ENCODE data around the gene CARD19.

CARD19 gene

DNA sequence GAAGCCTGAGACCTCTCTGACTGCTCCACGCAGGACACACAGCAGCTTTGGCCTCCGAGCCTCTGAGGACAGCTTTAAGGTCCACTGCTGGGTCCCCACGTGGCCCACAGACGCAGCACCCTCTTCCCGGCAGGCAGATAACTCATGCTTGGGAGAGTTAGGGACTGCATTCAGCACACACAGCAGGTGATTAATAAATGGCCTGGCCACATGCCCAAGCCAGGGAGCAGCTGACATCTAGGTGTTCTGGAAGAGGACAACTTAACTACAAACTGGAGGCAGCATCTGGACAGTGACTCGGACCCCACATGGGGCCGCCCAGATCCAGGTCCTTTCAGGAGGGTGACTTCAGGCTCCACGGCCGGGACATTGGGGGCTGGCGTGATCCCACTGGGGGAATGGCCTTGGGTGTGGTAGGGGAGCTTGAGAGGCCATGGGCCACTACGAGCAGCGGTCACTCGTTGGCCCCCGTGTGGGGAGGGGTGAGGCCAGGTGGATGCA, 26.8 kb downstream of the CARD19 start:
- peak; percentile 28 for DNase-seq

DNA sequence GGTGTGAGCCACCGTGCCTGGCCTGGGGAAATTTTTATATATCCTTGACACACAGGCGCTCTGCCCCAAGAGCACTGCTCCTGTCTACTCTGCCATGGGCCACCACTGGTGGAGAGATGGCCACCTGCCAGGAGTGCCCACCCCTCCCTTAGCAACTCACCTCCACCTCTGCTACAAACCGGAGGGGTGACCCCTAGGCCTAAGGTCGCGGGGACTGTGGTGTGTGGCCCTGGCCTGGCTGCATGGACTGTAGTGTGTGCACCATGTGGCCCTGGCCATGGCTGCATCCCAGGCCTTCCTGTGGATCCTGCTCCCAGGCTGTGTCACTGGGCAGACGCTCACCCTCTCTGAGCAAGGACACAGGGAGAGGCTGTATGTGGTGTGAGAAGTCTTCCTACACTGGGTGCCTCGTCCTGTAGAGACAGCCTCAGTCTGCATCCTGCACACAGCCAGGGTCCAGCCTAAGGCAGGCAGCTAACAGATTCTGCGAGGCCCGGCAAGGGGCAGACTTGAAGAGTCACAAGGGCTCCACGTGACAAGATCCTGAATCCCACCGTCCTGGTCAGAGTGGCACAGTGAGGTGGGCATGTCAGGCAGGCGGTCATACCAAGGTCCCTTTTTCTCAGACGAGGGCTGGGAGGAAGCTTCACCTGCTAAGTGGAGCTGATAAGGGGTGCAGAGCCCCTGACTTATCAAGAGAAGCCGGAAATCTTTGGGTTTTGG, 27.7 kb downstream of the CARD19 start:
- no peak for DNase-seq

DNA sequence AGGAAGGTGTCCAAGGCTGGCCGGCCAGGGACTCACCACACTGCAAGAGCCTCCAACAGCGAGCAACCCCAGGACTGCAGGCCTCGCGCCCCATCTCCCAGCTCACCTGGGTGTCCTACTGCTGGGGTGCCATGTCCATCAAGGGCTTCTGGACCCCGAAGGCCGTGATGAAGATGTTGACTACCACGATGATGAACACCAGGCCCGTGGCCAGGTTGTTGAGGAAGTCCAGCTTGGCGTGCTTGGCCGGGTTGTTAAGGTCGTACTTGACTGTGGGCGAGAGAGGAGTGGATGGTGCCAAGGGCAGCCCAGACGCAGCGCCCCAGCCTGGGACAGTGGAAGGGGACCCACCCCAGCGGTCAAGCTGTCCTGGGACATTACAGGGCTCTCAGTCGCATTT, 28.8 kb downstream of the CARD19 start:
- DNase-seq: no peak

DNA sequence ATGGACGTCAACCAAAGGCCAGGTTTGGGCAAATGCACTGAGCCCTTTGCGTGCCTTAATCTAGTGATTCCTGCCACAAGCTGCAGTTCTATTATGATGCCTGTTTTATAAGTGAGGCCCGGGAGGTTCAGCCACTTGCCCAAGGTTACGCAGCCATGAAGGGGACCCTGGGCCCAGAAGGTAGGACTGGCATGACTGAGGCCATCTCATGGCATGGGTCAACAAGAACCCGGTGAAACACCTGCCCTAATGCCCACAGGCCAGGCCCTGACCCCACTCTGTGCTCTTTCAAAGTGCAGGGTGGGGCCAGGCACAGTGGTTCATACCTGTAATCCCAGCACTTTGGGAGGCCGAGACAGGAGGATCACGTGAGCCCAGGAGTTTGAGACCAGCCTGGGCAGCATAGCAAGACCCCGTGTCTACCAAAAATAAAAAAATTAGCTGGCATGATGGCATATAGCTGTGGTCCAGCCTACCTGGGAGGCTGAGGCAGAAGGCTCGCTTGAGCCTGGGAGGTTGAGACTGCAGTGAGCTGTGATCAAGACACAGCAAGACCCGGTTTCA, 29.4 kb downstream of the CARD19 start:
- DNase-seq: no peak

DNA sequence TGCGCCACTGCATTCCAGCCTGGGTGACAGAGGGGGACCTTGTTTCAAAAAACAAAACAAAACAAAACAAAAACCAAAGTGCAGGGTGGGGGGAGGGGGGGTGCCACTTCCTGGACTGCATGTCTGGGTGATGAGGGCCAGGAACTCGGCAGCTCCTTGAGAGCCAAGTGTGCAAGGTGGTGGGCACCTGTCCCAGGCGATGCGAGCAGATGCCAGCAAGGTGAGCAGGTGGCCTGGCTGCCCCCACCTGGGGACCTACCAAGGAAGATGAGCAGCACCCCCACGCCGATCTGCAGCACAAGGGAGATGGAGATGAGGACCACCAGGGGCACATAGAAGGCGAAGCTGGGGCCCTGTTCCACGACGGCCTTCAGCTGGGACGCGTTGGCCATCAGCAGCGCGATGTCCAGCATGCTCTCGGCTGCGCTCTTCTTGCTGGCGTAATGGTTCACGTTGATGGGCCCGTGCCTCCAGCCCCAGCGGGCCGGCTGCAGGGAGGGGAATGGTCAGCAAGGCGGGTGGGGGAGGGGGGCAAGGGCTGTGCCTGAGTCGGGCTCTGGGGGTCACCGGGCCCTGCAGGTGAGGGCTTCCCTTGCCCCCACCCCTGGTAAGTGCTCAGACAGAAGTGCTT, 30.2 kb downstream of the CARD19 start:
- no peak for DNase-seq

DNA sequence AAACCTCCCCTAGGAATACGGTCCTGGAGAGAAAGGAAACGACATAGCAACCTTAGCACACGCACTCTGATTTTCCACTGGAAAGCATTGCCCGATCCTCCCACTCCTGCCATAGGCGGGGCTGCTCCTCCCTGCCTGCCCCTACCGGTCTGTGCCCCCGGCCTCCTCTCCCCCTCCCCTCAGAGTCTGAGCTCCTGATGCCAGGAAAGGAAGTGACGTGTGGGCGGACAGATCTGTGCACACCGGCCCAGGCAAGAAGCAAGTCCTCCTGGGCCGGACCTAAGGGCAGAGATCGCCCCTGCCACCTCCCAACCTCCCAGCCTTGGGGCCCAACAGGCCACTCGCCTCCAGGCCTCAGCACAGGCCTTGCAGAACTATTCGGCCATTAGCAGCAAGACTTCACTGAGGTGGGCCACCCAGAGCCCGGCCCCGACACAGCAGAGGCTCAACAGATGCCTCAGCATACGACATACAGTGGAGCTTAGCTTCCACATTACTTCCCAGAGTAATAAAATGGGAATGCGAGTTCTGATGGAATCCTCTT, 30.9 kb downstream of the CARD19 start:
- DNase-seq: no peak

DNA sequence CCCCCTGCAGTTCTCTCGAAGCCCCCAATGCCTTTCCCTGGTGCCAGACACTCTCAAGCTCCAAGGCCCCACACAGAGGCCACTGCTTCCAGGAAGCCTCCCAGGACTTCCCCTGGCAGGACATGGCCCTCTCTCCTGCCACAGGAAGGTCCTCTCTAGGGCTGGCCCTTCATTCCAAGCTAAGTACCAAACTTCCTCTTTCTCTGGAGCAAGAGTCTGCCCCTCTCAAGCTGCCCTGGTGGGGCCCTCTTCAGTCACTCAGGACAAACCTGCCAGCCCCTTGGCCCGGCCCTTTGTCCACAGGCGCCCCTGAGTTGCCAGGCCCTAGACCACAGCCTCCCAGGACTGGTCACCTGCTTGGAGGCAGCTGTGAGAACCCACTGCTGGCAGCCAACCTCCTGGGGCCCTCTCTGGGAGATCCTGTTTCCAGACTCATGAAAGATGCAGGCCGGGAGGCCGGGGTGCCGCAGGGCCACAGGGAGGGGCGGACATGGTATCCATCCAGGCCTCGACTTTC, 31.4 kb downstream of the CARD19 start:
- DNase-seq: no peak

DNA sequence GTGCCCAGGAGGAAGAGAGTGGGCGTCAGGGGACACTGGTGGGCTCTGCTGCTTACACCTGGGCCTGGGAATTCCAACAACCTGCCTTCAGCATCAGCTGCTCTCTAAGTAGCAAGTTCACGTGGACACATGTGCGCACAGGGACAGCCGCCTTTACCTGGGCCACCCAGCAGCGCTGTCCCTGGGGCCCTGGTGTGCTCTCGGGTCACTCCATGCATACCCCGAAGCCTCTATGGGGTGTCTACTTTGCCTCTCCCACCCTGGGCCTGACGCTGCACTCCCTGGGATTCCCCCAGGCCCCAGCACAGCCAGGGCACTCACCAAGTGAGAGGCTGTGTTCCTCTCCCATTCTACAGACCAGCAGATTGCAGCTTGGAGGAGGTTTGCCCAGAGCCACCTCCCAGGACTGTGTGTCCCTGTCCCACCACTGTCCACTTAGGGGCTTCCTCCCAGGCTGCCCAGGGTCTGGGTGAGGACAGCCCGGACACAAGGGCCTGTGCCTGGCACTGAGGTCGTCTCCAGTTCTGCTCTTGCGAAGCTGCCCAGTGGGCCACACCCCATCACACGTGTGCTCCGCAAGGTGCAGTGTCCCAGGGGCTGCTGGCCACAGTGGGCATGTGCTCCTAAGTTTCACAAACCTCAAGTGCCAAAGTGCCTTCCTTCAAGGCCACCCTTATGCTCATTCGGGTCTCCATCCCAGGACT, 32.1 kb downstream of the CARD19 start:
- DNase-seq: no peak

DNA sequence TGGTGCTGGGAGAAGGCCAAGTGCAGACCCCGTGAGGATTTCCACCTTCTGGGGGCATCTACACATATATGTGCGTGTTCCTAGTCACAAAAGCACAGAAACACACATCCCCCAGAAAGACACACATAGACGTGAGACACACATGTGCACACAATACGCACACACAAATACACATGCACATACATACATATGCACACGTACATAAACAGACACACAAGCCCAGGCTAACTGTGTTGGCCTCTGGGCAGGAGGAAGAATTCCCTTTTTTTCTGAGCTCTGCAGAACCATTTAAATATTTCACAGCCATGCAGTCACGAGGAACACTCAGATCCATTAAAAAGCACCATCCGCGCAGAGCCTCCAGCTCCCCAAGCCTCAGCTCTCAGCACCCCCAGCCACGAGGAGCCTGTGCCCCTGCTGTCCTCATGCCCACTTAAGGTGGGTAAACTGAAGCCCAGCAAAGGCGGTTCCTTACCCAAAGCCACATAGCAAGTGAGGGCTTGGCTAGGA, 32.8 kb downstream of the CARD19 start:
- no peak for DNase-seq

DNA sequence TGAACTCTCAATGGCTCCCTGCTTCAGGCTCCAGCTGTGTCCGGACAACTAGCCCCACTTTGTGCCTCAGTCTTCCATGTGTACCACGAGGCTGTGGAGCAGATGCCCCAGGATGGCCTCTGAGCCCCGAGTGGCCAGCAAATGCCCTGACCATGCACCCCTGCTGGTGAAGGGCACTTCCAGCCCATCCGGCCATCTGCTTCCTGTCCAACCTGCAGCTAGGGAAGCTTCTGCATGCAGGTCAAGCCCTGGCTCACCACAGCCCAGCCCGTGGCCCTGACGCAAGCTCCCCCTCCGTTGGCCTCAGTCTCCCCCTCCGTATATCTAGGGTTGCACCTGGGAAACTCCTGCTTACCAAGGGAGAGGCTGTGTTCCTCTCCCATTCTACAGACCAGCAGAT, 33.3 kb downstream of the CARD19 start:
- no peak for DNase-seq

DNA sequence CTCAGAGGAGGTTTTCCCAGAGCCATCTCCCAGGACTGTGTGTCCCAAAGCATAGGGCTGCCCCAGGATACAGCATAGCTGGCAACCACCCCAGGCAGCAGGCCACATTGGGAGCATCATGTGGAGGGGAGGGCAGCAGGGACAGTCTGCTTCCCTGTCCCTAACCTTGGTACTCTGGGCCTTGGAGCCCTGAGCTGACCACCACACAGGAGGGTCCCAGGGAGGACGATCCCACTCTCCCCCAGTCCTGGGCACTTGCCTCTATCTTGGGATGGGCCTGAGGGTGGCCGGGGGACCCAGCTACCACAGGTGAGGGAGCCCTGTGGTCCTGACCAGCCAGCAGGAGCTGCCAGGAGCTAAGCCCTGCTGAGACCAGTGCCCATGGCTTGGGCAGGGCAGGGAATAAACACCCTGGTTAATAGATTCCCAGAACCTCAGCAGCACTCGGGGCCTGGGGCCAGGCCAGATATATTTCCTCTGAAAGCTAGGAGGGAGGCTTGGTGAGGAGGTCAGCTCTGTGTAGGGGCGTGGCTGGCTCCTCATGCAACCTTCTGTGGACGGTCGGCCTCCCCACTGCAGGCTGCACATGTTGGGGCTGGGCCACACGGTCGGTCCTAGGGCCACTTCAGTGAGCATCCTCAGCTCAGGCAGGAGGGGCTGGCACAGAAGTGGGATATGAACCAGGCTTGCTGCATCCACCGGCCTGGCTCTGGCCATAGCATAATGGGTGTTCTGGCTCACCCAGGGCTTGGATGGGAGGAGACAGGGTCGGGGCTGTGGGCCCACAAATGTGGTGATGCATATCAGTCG, 33.9 kb downstream of the CARD19 start:
- DNase-seq: no peak

DNA sequence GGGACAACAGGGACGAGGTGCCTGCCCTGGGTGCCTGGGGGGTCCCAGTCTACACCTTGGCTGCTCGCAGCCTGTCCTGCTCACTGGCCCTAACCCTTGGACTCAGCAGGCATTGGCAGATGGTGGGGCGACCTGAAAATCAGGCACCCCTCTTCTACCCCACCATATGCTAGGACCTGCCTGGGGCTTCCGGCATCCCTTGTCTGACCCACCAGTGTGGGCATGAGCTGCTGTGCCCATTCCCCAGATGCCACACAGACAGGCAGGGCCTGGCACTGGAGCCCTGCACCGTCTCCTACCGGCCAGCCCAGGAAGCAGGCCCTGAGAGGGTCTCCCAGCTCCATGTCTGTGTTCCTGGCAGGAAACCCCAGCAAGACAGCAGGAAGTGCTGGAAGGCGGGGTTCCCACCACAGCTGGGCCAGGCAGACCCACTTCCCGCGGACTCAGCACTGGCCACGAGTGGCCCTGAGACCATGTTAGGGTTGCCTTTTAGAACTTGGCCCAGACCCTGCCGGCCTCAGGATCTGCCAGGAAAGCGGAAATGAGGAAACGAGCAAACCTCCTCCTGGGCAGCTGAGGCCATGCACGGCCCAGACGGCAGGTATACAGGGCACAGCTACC, 35.0 kb downstream of the CARD19 start:
- DNase-seq: no peak

DNA sequence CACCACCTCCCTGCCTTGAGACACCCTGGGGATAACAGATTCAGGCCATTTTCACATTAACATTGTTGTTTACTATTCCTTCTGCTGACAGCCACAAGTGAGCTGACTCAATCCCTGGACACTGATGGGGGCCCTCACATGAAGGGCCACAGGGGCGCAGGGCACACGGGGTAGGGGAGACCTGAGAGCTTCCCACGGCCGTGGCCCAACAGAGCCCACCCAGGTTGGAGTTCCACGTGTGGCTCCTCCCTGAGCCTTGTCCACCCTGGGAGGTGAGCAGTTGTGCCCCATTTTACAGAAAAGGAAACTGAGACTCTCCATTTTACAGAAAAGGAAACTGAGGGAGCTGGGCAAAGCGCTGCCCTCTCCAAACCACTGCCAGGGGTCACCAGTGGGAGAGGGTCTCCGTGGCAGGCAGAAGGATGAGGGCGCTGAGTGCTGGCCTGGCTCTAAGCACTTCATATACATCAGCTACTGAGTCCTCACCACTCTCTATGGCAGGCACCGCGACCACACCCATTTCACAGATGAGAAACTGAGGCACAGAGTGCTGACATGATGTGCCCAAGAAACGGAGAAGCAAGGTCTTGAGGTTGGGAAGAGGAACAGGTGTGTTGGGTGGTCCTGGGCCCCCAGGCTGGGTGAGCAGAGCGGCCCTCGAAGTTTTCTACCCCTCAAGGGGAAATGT, 35.7 kb downstream of the CARD19 start:
- no peak for DNase-seq

DNA sequence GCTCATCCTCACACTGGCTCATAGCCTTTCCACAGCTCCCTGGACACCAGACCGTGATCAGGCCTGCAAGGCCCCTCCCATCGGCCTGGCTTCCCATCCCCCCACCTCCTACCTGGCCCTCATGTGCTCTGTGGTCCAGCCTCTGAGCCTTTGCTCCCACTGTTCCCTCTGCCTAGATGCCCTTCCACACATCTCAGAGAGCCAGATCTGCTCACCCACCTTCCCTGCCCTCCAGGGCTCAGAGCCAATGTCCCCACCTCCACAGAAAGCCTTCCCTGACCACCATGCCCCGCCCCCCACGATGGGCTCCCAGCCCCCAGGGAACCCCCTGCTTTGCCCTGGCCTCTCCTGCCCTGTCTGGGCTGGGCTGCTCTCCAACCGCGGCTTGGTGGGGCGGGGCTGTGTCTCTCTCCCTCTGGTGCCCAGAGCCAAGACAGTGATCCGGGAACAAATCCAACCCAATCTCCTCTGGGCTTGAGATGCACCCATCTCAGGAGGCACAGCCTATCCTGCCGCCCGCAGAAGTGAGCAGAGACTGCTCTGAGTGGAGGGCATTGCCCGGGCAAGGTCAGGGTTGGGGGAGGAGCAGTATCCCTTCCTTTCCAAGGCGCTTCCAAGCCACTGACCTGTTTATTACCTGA, 36.4 kb downstream of the CARD19 start:
- peak; percentile 31 for DNase-seq

DNA sequence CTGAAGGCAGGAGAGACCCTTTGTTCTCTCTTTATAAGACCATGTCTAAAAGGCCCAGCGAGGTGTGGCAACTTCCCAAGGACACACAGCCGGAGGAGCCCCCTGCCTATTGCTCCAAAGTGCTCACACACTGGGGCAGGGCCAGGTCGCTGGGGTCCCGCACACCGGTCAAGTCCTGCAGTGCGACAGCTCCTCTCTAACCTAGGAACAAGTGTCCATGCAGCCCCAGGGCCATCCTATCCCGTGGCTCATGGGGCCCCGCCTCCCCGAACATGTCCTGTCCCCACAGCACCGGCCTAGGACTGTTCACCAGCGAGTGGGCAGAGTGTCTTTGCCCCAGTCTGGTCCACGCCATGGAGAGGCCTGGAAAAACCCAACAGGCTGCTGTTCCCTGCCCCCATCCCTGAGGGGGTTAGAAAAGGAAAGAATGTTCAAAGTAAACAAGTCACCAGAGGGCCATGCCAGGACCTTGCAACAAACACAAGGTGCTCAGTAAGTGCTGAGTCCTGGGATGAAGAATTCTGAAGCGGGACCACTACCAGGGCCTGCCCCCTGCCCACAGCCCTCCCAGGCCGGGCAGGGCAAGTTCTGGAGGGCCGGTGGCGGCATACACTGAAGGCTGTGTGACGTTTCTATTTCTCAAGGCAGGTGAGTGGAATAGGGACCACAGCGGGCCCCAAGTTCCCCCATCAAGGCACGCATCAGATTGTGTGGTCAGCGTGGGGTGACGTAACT, 37.1 kb downstream of the CARD19 start:
- DNase-seq: no peak

DNA sequence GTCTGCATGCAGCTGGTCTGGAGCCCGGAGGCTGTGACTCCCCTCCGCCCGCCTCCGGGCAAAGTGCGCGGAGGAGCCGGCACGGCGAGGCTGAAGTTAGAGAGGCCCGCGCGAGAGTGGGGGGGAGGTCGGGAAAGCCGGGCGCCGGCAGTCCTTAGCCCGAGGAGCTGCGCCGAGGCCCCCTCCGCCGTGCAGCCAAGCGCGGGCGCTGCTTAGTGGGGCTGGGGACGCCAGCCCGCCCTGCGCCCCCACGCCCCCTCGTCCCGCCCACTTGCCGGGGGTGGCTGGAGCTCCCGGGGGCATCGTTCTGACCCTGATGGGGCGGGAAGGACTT, 37.6 kb downstream of the CARD19 start:
- DNase-seq: no peak

DNA sequence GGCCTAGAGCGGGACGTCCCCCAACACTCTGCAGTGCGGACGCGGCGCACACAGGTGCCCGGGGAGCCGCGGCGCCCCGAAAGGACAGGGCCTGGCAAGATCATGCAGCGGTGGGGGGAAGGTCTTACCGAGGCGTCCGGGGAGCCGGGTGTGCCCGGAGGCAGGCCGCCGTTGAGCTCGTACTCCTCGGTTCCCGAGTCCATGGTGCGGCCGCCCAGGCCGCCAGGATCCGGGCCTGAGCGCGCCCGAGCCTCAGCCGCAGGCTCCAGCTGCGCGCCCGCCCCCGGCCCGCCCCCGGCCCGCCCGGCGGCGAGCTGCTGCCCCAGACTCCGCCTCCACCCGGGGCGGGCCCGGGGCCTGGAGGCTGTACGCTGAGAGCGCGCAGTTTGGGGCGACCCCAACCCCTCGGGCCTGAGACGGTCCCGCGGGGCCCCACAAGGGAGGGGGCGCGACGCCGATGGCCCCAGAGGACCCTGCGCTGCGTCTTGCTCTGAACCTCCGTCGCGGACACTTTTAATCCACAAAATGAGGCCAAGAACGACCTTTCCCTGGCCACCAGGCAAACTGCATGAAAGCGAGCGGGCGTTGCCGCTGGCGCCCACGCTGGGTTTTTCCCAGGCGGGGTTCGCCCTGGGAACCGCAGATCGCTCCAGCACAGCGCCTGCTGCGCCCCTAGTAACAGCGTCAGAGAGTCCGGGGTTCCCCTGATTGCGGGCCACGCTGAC, 38.2 kb downstream of the CARD19 start, which contains the start of gene NINJ1:
Gene NINJ1 (minus strand): TSS at position 237 of the 725 bp plus-strand sequence. CDS start 34 bp downstream, at position 203.
- peak; percentile 65 for DNase-seq

DNA sequence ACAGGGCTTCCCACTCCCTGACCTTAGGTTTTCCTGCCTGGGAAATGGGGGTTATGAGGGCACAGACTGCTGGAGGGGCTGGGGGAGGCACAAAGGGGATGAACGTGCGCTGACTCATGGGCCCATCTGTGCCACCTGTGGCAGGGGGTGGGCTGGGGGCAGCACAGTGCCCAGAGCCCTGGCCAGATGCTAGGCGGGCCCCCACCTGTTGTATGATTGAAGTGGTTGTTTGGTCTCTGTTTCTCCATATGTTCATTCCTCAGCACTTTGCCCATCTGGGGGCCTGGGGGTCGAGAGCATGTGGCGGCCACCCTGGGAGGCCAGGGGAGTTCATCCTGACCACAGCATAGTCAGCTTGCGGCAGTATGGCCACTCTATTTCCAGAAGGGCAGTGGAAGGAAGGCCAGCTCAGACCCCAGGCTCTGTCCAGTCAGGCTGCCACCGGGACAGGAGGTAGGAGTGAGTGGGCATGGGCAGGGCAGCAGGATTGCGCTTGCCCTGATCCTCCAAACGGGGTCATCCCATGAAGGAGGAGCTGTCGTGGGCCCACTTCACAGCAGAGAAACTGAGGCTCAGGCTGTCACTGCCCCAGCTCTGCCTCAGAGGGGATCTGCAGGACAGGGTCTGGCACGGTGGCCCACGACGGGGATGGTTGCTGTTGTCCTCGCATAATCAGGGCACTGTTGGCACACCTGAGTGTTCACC, 38.9 kb downstream of the CARD19 start:
- DNase-seq: no peak

All from NCI-H1092 treated with DMSO at 0.1 percent for 48 hours (cell line).